ENCODE results near the gene MDM4.

- TF ChIP-seq POLR2AphosphoS5 (IDR thresholded peaks at IDR 0.05; ENCODE audit: low read depth, low read length), result no peak
- no peak for TF ChIP-seq REST (IDR thresholded peaks at IDR 0.05; ENCODE audit: insufficient read depth in 1 of 2, low read depth in 2 of 2, low read length in 2 of 2)
- TF ChIP-seq SIN3A (IDR thresholded peaks at IDR 0.05; ENCODE audit: borderline replicate concordance, insufficient read depth, low read length), result no peak
- TF ChIP-seq TAF1 (IDR thresholded peaks at IDR 0.05; ENCODE audit: borderline replicate concordance, insufficient read depth, low read length), result no peak
Observed at GRCh38 chr1:204528241-204528640, 12.0 kb downstream of the MDM4 start.
